Mesendoderm (in vitro differentiated cells): ENCODE results near the gene NEAT1.

ENCODE experiments used
- DNase-seq: peaks from one replicate; pipeline ENCODE4 v3.0.0; 2013
- H2AK5ac ChIP-seq: 2 replicates; pipeline ENCODE4 v1.6.1; 2013; ENCODE audit warnings: low read length, inconsistent platforms
- H2BK120ac ChIP-seq: 2 replicates; pipeline ENCODE4 v1.6.1; 2013; ENCODE audit warnings: low read depth, mild to moderate bottlenecking, low read length, moderate library complexity, mixed read lengths
- H2BK15ac ChIP-seq: replicated peaks from 2 replicates; pipeline ENCODE4 v1.6.1; 2013; ENCODE audit warnings: low read depth, mild to moderate bottlenecking, moderate library complexity
- H2BK5ac ChIP-seq: 2 replicates; pipeline ENCODE4 v1.6.1; 2013; ENCODE audit warnings: low read length, inconsistent platforms
- H3K18ac ChIP-seq: 2 replicates; pipeline ENCODE4 v1.6.1; 2013; ENCODE audit warnings: mild to moderate bottlenecking, low read length, mixed read lengths
- H3K23ac ChIP-seq: one replicate; pipeline ENCODE4 v1.6.1; 2013; ENCODE audit warnings: low read length
- H3K27ac ChIP-seq: 2 replicates; pipeline ENCODE4 v1.5.1; 2013; ENCODE audit warnings: low read depth, mild to moderate bottlenecking, inconsistent platforms, low read length, moderate library complexity
- H3K27me3 ChIP-seq: 2 replicates; pipeline ENCODE4 v1.6.1; 2013; ENCODE audit warnings: low read length, control low read depth, mild to moderate bottlenecking, inconsistent platforms; ENCODE audit not compliant: insufficient read depth, poor library complexity
- H3K36me3 ChIP-seq: 2 replicates; pipeline ENCODE4 v1.6.1; 2013; ENCODE audit warnings: low read length, inconsistent platforms; ENCODE audit not compliant: control insufficient read depth, insufficient read depth
- H3K4ac ChIP-seq: one replicate; pipeline ENCODE4 v1.6.1; 2013; ENCODE audit warnings: low read depth, mild to moderate bottlenecking, low read length, moderate library complexity
- H3K4me1 ChIP-seq: 2 replicates; pipeline ENCODE4 v1.6.1; 2013; ENCODE audit warnings: low read depth, low read length, inconsistent platforms; ENCODE audit not compliant: control insufficient read depth
- H3K4me2 ChIP-seq: 2 replicates; pipeline ENCODE4 v1.6.1; 2013; ENCODE audit warnings: low read length
- H3K4me3 ChIP-seq: 2 replicates; pipeline ENCODE4 v1.5.1; 2013; ENCODE audit warnings: mild to moderate bottlenecking, low read length
- H3K56ac ChIP-seq: one replicate; pipeline ENCODE4 v1.6.1; 2013; ENCODE audit warnings: low read length
- H3K79me1 ChIP-seq: 2 replicates; pipeline ENCODE4 v1.6.1; 2013; ENCODE audit warnings: low read length, inconsistent platforms
- H3K79me2 ChIP-seq: 2 replicates; pipeline ENCODE4 v1.6.1; 2013; ENCODE audit warnings: mild to moderate bottlenecking, low read length; ENCODE audit not compliant: control insufficient read depth, insufficient read depth
- H3K9ac ChIP-seq: 2 replicates; pipeline ENCODE4 v1.6.1; 2013; ENCODE audit warnings: low read length, inconsistent platforms
- H4K5ac ChIP-seq: one replicate; pipeline ENCODE4 v1.6.1; 2013; ENCODE audit warnings: low read length
- H4K8ac ChIP-seq: one replicate; pipeline ENCODE4 v1.6.1; 2013; ENCODE audit warnings: low read depth, mild to moderate bottlenecking, control low read depth, low read length, moderate library complexity
- WGBS: extraction: QIAGEN DNeasy Blood & Tissue Kit; methylation state at CpG from one replicate; pipeline ENCODE4 v1.1.7; 2013; ENCODE audit warnings: low lambda C conversion rate, missing lambda C conversion rate; ENCODE audit not compliant: insufficient coverage; ENCODE audit errors: extremely low coverage; 5-methylcytosine and 5-hydroxymethylcytosine counted together

Gene NEAT1

DNA sequence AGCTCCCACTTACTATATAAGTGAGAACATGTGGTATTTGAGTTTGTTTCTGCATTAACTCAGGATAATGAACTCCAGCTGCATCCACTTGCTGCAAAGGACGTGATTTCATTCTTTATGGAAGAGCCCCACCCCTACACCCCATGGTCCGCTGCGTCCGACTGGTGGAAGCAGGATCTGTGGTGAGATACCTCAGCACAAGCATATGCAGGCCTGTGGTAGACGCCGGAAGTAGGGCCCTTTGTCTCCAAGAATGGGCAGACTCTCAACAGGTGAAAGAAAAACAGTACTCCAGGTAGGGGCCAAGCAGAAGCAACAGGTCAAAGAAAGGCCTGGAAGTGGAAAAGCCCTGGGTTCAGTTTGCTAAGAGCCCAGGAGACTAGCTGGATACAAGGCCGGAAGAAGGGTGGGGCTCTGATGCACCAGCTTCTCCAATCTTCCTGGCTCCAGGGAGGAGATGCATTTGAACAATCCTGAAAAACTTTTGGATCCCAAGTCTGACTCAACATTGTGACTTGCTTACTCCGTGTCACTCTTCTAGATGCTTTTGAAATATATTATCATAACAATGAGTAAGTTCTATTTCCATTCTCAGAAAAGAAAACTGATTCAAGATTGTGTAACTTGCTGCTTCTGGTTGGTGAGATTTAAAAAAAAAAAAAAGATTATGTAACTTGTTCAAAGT, 30.4 kb downstream of the NEAT1 start:
- Histone ChIP-seq H2BK120ac (no peak overlapping the region), H3K4me2 (no peak overlapping the region), H3K27ac (no peak overlapping the region), H3K4me1 (peaks cover 4% of the 10 kb centered on the region), H3K4me3 (no peak overlapping the region), H3K56ac (no peak overlapping the region), H4K5ac (no peak overlapping the region), H3K9ac (no peak overlapping the region), H3K79me2 (no peaks in the 10 kb centered on the region), H2AK5ac (no peak overlapping the region), H3K18ac (no peak overlapping the region), H3K79me1 (no peaks in the 10 kb centered on the region), H2BK15ac (no peak overlapping the region), H2BK5ac (no peak overlapping the region), H4K8ac (no peak overlapping the region), H3K4ac (no peak overlapping the region), H3K27me3 (no peaks in the 10 kb centered on the region), H3K36me3 (no peaks in the 10 kb centered on the region), H3K23ac (no peak overlapping the region)
- DNase-seq, result no peak
- WGBS, result no CpG with 5 or more reads among the region's 8 CpGs

DNA sequence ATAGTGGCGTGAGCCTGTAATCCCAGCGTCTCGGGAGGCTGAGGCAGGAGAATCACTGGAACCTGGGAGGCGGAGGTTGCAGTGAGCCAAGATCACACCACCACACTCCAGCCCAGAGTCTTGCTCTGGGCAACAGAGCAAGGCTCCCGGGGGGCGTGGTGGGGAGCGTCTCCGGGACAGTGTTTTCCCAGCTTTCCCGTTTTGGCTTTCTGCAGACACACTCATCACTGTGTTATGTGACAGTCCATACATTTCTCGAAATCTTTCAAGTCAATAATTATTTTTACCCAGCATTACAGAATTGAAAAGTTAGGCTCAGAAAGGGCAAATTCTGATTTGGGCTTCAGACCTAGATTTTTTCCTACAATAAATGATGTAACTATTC, 31.7 kb downstream of the NEAT1 start:
- H4K8ac ChIP-seq, result no peak overlapping the region
- H2BK5ac ChIP-seq, result no peak overlapping the region
- H3K4me2 ChIP-seq, result no peak overlapping the region
- no peak for DNase-seq
- no peak overlapping the region for H3K23ac ChIP-seq
- H3K79me1 ChIP-seq, result no peaks in the 10 kb centered on the region
- H2BK15ac ChIP-seq, result no peak overlapping the region
- no peak overlapping the region for H3K56ac ChIP-seq
- no peaks in the 10 kb centered on the region for H3K36me3 ChIP-seq
- H3K9ac ChIP-seq, result no peak overlapping the region
- H2AK5ac ChIP-seq, result no peak overlapping the region
- no peaks in the 10 kb centered on the region for H3K4me1 ChIP-seq
- no CpG with 5 or more reads among the region's 10 CpGs for WGBS
- no peak overlapping the region for H3K4me3 ChIP-seq
- no peak overlapping the region for H3K18ac ChIP-seq
- no peak overlapping the region for H3K4ac ChIP-seq
- H3K79me2 ChIP-seq, result no peaks in the 10 kb centered on the region
- H3K27me3 ChIP-seq, result peaks cover 2% of the 10 kb centered on the region
- H4K5ac ChIP-seq, result no peak overlapping the region
- no peak overlapping the region for H3K27ac ChIP-seq
- no peak overlapping the region for H2BK120ac ChIP-seq

DNA sequence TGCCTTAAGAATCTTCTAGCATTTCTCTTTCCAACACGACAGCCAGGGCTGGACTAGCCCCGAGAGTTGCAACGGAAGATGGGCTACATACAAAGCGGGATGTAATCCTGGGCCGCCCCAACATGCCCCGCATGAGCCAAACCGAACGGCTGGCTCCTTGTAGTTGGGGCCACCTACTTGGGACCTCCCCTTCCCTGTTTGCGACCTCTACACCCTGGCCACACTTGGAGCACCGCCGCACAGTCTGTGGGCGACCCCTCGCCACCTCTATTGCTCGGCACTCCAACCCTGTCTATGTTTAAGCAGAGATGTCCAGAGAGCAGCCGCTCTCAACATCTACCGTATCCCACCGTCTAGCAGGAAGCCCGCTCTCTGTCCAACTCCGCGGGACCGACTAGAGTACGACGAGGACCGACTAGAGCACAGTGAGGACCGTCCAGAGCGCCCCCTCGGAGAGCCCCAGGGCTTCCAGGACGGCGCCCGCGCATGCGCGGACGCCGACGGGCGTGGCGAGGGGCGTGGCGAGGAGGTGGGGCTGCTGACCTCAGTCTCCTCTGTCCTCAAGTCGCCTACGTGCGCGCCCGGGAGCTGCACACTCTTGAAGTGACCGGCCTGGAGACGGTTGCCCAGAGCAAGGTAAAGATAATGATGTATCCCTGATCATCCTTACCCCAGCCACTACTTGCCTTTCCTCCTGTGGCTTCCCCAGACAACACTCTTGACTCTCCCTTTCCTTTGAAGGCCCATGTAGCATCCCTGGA, 32.3 kb downstream of the NEAT1 start:
- Histone ChIP-seq H3K23ac (no peak overlapping the region), H3K27ac (no peak overlapping the region), H3K4me3 (peak overlapping the region; percentile 21), H2BK15ac (no peak overlapping the region), H2AK5ac (no peak overlapping the region), H3K9ac (peak overlapping the region; percentile 69), H3K4me2 (peak overlapping the region; percentile 64), H4K5ac (no peak overlapping the region), H3K4ac (peak overlapping the region; percentile 41), H3K36me3 (no peaks in the 10 kb centered on the region), H3K56ac (peak overlapping the region; percentile 92), H4K8ac (no peak overlapping the region), H2BK5ac (no peak overlapping the region), H3K18ac (peak overlapping the region; percentile 42), H3K4me1 (no peaks in the 10 kb centered on the region), H2BK120ac (no peak overlapping the region), H3K79me1 (no peaks in the 10 kb centered on the region), H3K27me3 (peaks cover 2% of the 10 kb centered on the region), H3K79me2 (no peaks in the 10 kb centered on the region)
- WGBS, result no CpG with 5 or more reads among the region's 47 CpGs
- peak; percentile 90 for DNase-seq

DNA sequence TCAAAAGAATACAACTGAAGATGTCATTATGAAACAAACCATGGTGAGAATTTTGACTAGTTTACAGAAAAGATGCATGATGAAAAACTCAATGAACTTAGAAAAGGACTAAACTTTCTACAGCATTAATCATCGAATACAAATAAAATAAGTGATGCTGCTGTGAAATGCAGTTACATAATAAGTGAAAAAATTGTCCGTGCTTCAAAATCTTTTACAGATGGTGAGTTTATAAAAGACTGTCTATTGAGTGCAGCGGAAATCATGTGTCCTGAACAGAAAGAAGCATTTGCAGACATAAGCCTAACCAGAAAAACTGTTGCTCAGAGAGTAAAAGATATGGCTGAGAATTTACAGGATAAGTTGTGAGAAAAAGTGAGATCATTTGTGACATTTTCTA, 33.8 kb downstream of the NEAT1 start:
- H4K5ac ChIP-seq, result no peak overlapping the region
- H3K36me3 ChIP-seq, result no peaks in the 10 kb centered on the region
- whole genome bisulfite sequencing, result no CpG with 5 or more reads among the region's 3 CpGs
- no peak overlapping the region for H4K8ac ChIP-seq
- no peak overlapping the region for H2BK5ac ChIP-seq
- no peaks in the 10 kb centered on the region for H3K79me1 ChIP-seq
- H3K27ac ChIP-seq, result no peak overlapping the region
- no peak for DNase-seq
- H3K4ac ChIP-seq, result no peak overlapping the region
- H3K23ac ChIP-seq, result no peak overlapping the region
- H3K56ac ChIP-seq, result no peak overlapping the region
- H3K18ac ChIP-seq, result no peak overlapping the region
- no peak overlapping the region for H2BK15ac ChIP-seq
- no peak overlapping the region for H3K9ac ChIP-seq
- no peaks in the 10 kb centered on the region for H3K79me2 ChIP-seq
- peaks cover 4% of the 10 kb centered on the region for H3K27me3 ChIP-seq
- H3K4me1 ChIP-seq, result no peaks in the 10 kb centered on the region
- no peak overlapping the region for H2AK5ac ChIP-seq
- H3K4me2 ChIP-seq, result no peak overlapping the region
- no peak overlapping the region for H2BK120ac ChIP-seq
- no peak overlapping the region for H3K4me3 ChIP-seq

DNA sequence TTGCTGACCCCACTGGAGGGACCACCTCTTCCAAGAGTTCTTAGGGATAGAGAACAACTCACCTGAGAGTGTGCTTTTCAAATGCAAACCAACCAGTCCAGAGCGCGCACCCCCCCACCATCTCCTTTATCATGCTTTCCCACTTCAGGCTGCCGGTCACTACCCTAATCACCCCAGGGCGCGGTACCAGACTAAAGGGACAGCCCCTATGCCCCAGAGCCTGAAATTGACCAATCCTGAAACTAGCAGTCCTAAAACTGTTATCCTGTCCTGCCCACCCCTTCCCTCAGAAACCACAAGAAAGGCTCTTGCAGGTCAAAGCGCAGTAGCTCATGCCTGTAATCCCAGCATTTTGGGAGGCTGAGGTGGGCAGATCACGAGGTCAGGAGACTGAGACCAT, 37.0 kb downstream of the NEAT1 start:
- Histone ChIP-seq H4K8ac (no peak overlapping the region), H2AK5ac (no peak overlapping the region), H2BK5ac (no peak overlapping the region), H3K23ac (no peak overlapping the region), H3K56ac (no peak overlapping the region), H3K27me3 (peaks cover 4% of the 10 kb centered on the region), H3K79me2 (no peaks in the 10 kb centered on the region), H3K4me1 (no peaks in the 10 kb centered on the region), H3K4me2 (no peak overlapping the region), H3K27ac (no peak overlapping the region), H3K79me1 (no peaks in the 10 kb centered on the region), H4K5ac (no peak overlapping the region), H3K36me3 (no peaks in the 10 kb centered on the region), H2BK15ac (no peak overlapping the region), H3K18ac (no peak overlapping the region), H3K4ac (no peak overlapping the region), H3K4me3 (no peak overlapping the region), H2BK120ac (no peak overlapping the region), H3K9ac (no peak overlapping the region)
- WGBS, result no CpG with 5 or more reads among the region's 7 CpGs
- DNase-seq, result no peak
